HUDEP-2 (cell line): Measurements from ENCODE around the gene USP6NL.
A peak's percentile ranks its signal among the peaks of the same experiment; 100 is the strongest.
"Not testable (repeated sequence)": the region's sequence is repeated elsewhere in the genome, so short reads cannot be mapped to it uniquely, and the experiment has no call there.

Experiments used
- DNase-seq, 76 experiments: peaks; one replicate each; lab custom pipeline; 2025; ENCODE audit not compliant: unreplicated experiment in 76 of 76; lab: John Stamatoyannopoulos, UW

USP6NL gene

GRCh38 chr10:11611248-11612020 lies at the start of gene USP6NL:
Gene USP6NL (minus strand): TSS chr10:11611650. CDS start chr10:11597634, 14,016 bp downstream.
- DNase-seq, result peak in 74 of 76 experiments; percentile 18 to 87 (median 70)

- DNase-seq, result no peak
Observed at GRCh38 chr10:11658801-11659368, 47.4 kb upstream of the USP6NL start.

- DNase-seq, result no peak
Observed at GRCh38 chr10:11655836-11656235, 44.4 kb upstream of the USP6NL start.

GRCh38 chr10:11654659-11655058 lies 43.2 kb upstream of the USP6NL start:
- no peak for DNase-seq

- no peak for DNase-seq
Observed at GRCh38 chr10:11653758-11654471, 42.5 kb upstream of the USP6NL start.

GRCh38 chr10:11647676-11648075 lies 36.2 kb upstream of the USP6NL start:
- no peak for DNase-seq

GRCh38 chr10:11646450-11646849 lies 35.0 kb upstream of the USP6NL start:
- no peak for DNase-seq

- no peak for DNase-seq
Observed at GRCh38 chr10:11643039-11643438, 31.6 kb upstream of the USP6NL start.

GRCh38 chr10:11642566-11642965 lies 31.1 kb upstream of the USP6NL start:
- no peak for DNase-seq

- DNase-seq, result peak in 2 of 76 experiments; percentile 3 to 29
Observed at GRCh38 chr10:11639849-11640764, 28.7 kb upstream of the USP6NL start.

- no peak for DNase-seq
Observed at GRCh38 chr10:11639362-11639761, 27.9 kb upstream of the USP6NL start.

GRCh38 chr10:11638055-11638698 lies 26.7 kb upstream of the USP6NL start:
- no peak for DNase-seq

- no peak for DNase-seq
Observed at GRCh38 chr10:11636697-11637303, 25.4 kb upstream of the USP6NL start.

- no peak for DNase-seq
Observed at GRCh38 chr10:11631890-11632587, 20.6 kb upstream of the USP6NL start.

GRCh38 chr10:11631291-11631690 lies 19.8 kb upstream of the USP6NL start:
- no peak for DNase-seq

GRCh38 chr10:11629731-11630130 lies 18.3 kb upstream of the USP6NL start:
- DNase-seq, result no peak

- DNase-seq, result not testable (repeated sequence)
Observed at GRCh38 chr10:11627941-11628340, 16.5 kb upstream of the USP6NL start.

GRCh38 chr10:11626071-11626470 lies 14.6 kb upstream of the USP6NL start:
- DNase-seq, result no peak
